ENCODE data around the gene ACTR10. TPM values are rescaled to one million over a fixed set of nuclear protein-coding genes. Genes with fewer than 3 reads are reported as not detected.

The ACTR10 gene
- total RNA-seq (10 to 100 TPM; 71.3 to 80.1 (median 74.3) TPM), polyA plus RNA-seq (130 TPM)
- long read RNA-seq, donor 1, transcript ACTR10-201 (13 exons, 2,419 nt), result major isoform, 175 of 184 reads
- long read RNA-seq, donor 1, partial matches to known transcripts, result 4 of 184 reads
- long read RNA-seq, donor 1, other reads (novel, unspliced or antisense), result 3 of 184 reads
- long read RNA-seq, donor 2, transcript ACTR10-201 (13 exons, 2,419 nt), result major isoform, 88 of 92 reads
- long read RNA-seq, donor 2, partial matches to known transcripts, result 1 of 92 reads
- long read RNA-seq, donor 2, other reads (novel, unspliced or antisense), result 3 of 92 reads
- long read RNA-seq, donor 3, transcript ACTR10-201 (13 exons, 2,419 nt), result major isoform, 507 of 534 reads
- long read RNA-seq, donor 3, partial matches to known transcripts, result 13 of 534 reads
- long read RNA-seq, donor 3, other reads (novel, unspliced or antisense), result 11 of 534 reads
- long read RNA-seq, donor 4, transcript ACTR10-201 (13 exons, 2,419 nt), result major isoform, 90 of 96 reads
- long read RNA-seq, donor 4, partial matches to known transcripts, result 3 of 96 reads
- long read RNA-seq, donor 4, other reads (novel, unspliced or antisense), result 2 of 96 reads

DNA sequence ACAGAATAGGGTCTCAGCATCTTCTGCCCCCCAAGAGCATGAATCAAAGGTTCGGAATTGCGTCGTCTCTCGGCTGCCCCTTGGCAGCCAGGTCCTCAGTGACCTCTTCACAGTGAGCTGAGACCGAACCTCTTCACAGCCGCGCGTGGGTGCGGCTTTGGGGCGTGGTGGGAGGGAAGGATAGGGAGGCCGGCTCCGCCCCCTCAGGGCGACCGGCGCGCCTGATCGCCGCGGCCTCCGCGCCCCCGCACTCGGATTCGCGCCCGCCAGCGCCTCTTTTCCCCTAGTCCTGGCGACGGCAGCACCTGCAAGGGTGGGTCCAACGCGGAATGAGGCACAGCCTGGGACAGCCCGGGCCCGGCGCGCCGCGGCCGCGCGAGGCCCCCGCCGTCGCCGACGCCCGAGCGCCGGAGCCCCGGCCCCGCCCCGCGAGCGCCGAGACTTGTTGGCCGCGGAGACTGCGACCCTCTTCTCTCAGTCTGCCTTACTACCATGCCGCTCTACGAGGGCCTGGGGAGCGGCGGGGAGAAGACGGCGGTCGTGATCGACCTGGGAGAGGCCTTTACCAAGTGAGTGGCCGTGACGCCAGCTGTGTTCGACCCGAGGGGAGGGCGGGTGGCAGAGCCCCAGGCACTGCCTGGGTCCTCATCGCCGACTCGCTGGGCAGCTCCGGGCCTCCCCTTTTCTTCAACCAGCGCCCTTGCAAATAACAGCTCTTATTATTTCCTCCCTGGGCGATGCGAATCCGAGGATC lies at the start of gene ACTR10:
Gene ACTR10, plus strand, starts transcription at position 424 of the 754 bp plus-strand sequence. Its CDS starts 69 bp downstream, at position 493.
- ATAC-seq (peak; percentile 98), DNase-seq (peak; percentile 91 to 96 (median 95))
- Histone ChIP-seq H3K9me3 (ENCODE audit: control insufficient read depth, low read length) (no peaks in the 10 kb centered on the region), H3K4me1 (ENCODE audit: control insufficient read depth, insufficient read depth, low read length) (no peaks in the 10 kb centered on the region), H3K4me3 (ENCODE audit: low read length) (peak within 1 kb of the TSS; percentile 91), H3K27ac (ENCODE audit: low read length) (peak within 1 kb of the TSS; percentile 96), H3K27me3 (ENCODE audit: control insufficient read depth, insufficient read depth) (no peaks in the 10 kb centered on the region)
- under 1% methylated on average over 78 of the region's 78 CpGs for WGBS
- intact Hi-C loops (cut with DNase I), result no loop called here

DNA sequence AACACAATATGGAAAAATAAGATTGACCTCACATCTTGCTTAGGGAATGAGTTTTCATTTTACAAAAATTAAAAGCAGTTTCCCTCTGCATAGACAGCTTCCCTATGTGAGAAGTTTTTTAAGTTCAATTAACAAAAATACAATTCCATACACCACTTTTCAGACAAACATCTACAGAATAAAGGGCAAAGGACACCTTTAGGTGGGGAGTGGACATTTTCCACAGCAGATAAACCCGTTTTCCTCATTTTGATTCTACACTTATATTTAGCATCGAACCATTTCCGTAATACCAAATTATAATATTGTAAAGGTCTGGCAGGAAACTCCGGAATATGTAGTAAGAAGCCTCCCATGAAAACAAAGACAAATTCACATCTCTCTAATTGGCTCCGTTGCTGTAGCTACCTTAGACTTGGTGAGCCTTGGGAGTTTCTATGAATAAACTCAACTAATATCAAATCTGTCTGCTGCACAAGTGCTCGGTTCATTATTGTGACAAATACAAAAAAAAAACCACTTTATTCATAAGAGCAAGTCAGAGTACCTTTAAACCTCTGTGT lies 49.6 kb upstream of the ACTR10 start:
- Histone ChIP-seq H3K4me1 (ENCODE audit: control insufficient read depth, insufficient read depth, low read length) (no peaks in the 10 kb centered on the region), H3K27ac (ENCODE audit: low read length) (no peak overlapping the region), H3K9me3 (ENCODE audit: control insufficient read depth, low read length) (no peaks in the 10 kb centered on the region), H3K27me3 (ENCODE audit: control insufficient read depth, insufficient read depth) (no peaks in the 10 kb centered on the region), H3K4me3 (ENCODE audit: low read length) (peak overlapping the region; percentile 82)
- no peak for DNase-seq
- no peak for ATAC-seq
- intact Hi-C loops (cut with DNase I), result no loop called here
- WGBS, result 67% methylated on average over 6 of the region's 6 CpGs

DNA sequence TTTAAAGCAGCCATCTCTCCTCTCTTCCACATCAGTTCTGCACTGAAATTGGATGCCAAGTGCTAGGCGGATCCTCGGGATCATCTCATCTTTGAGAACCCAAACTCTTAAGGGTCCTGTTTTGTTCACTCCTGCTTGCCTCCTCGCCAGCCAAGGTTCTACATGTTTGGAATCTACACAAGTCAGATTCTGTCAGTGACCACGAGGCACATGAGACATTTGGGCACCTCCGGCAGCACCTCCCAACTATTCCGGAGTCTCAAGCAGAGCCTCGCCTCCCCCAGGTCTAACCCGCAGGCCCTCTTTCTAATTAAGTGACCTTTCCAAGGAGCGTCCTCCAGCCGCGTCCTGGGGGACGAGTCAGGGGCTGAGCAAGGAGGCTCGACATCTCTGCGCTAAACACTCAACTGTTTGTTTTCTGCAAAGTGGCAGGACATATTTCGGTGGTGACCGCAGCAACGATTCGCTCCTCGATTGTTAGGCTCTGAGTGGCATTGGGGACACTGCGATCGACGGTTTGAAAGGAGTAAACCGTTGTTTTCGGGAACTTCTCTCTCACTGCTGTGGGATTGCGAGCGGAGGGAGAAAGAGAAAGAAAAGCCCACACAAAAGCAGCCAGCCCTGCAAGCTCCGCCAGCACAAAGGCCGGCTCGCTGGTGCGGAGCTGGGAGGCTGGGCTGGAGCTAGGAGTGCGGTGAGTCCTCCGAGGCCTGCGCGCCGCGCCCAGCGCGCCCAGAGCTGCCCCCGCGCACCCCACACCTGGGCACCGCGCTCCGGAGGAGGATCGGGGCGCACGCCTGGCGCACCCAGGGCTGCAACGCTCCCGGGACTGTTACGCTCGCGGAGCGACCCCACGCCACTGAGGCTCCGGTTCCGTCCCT lies 48.6 kb upstream of the ACTR10 start:
- Histone ChIP-seq H3K9me3 (ENCODE audit: control insufficient read depth, low read length) (no peaks in the 10 kb centered on the region), H3K4me1 (ENCODE audit: control insufficient read depth, insufficient read depth, low read length) (no peaks in the 10 kb centered on the region), H3K27me3 (ENCODE audit: control insufficient read depth, insufficient read depth) (no peaks in the 10 kb centered on the region), H3K4me3 (ENCODE audit: low read length) (peak overlapping the region; percentile 82), H3K27ac (ENCODE audit: low read length) (peak overlapping the region; percentile 43)
- peak; percentile 65 to 70 for ATAC-seq
- peak in 1 of 3 donors; percentile 17 for DNase-seq
- 1% methylated on average over 56 of the region's 56 CpGs for WGBS
- intact Hi-C loops (cut with DNase I), result no loop called here

DNA sequence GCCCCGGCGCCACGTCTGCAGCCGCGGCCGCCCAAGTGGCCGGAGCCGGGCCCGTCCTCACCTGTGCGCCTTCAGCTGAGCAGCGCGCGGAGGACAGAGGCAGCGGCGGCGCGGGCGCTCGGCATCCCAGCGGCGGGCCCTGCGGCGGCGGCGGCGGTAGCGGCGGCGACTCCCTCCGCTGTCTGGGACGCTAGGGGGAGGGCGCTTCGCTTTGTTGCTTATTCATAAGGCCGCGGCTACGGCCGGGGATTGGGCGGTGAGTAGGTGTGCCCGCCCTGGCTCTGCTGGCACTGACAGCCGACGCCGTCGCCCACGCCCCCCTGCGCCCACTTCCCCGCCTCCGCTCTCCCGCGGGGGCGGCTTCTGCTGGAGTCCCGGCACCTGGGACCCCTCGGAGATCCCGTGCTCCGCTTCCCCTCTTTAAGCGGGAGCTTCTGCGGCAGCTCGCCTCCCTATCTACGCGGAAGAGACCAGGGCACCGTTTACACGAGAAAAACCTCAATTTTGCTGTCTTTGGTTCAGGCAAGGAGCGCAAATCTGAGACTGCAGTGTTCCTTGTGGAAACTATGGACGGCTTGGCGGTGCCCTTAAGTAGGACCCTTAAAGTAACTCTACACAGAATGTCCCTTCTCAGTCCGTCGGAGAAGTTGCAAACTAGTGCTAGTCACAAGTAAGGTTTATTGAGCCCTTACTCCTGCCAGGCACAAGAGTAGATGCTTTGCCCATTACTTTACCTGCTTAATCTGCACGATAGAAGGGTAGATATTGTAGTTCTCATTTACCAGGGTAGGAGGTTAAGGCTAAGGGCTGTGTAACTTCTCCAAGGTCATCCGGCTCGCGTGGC lies 47.7 kb upstream of the ACTR10 start, which contains the start of gene ARMH4:
Gene ARMH4, minus strand, starts transcription at position 200 of the 844 bp plus-strand sequence. CDS start 12,855 bp downstream, outside the sequence.
- under 1% methylated on average over 70 of the region's 70 CpGs for WGBS
- Histone ChIP-seq H3K4me3 (ENCODE audit: low read length) (peak within 1 kb of the TSS; percentile 82), H3K27ac (ENCODE audit: low read length) (peak within 1 kb of the TSS; percentile 43), H3K27me3 (ENCODE audit: control insufficient read depth, insufficient read depth) (no peaks in the 10 kb centered on the region), H3K9me3 (ENCODE audit: control insufficient read depth, low read length) (no peaks in the 10 kb centered on the region), H3K4me1 (ENCODE audit: control insufficient read depth, insufficient read depth, low read length) (no peaks in the 10 kb centered on the region)
- DNase-seq (peak; percentile 89 to 96 (median 94)), ATAC-seq (peak; percentile 99)
- intact Hi-C loops (cut with DNase I), result no loop called here

DNA sequence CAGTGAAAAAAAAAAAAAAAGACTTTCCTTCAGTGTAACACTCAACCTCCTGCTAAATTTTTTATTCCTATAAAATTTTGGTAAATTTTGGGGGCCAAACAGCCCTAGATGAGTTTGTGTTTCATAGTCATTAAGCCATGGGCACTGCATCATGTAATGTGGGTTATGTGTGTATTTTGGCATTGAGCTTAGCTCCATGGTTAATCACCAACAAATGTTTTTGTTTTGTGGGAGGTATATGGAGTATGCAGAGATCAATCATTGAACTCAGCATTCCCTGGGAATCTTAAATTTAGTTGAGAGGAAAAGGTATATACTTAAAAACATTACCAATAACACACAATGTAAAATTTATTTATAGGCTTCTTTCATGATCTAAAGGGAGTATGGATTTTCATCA lies 39.4 kb upstream of the ACTR10 start:
- Histone ChIP-seq H3K27ac (ENCODE audit: low read length) (no peak overlapping the region), H3K9me3 (ENCODE audit: control insufficient read depth, low read length) (no peaks in the 10 kb centered on the region), H3K4me3 (ENCODE audit: low read length) (no peak overlapping the region), H3K27me3 (ENCODE audit: control insufficient read depth, insufficient read depth) (no peaks in the 10 kb centered on the region), H3K4me1 (ENCODE audit: control insufficient read depth, insufficient read depth, low read length) (no peaks in the 10 kb centered on the region)
- intact Hi-C loops (cut with DNase I), result loop anchor here in 1 of 4 donors (10.0 kb wide), 1 partner anchor 46 kb away; no protein-coding TSS in a partner anchor
- ATAC-seq (no peak), DNase-seq (no peak)

DNA sequence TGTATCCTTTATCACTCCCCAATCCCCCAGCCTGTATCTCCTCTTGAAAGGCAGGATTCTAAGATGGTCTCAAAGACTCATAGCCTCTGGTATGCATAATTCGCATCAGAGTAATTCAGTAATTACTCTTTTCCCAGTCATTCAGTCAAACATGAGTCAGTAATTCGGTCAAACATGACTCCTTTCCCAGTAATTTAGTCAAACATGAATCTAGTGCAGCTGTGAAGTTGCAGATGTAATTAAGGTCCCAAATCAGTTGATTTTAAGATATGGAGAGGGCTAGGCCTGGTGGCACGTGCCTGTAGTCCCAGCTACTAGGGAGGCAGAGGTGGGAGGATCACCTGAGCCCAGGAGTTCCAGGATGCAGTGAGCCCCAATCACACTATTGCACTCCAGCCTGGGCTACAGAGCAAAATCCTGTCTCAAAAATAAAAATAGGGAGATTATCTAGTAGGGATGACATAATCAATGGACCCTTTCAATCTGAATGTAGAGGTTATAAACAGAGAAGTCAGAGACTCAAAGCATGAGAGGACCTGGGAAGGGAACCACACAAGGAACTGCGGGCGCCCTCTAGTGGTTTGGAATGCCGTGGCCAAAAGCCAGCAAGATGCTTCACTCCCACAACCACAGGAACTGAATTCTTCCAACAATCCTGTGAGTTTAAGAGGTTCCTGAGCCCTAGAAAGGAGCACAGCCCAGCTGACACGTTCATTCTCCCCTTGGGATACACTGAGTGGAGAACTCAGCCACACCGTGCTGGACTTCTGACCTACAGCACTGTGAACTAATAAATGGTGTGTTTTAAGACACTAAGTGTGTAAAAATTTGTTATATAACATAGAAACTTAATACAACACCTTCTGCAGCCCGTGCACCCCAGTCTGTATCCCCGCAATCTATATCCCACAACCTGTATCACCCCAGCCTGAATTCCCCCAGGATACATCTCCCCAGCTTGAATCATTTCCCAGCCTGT lies 33.7 kb upstream of the ACTR10 start:
- Histone ChIP-seq H3K4me1 (ENCODE audit: control insufficient read depth, insufficient read depth, low read length) (peaks cover 2% of the 10 kb centered on the region), H3K27me3 (ENCODE audit: control insufficient read depth, insufficient read depth) (no peaks in the 10 kb centered on the region), H3K27ac (ENCODE audit: low read length) (no peak overlapping the region), H3K9me3 (ENCODE audit: control insufficient read depth, low read length) (no peaks in the 10 kb centered on the region), H3K4me3 (ENCODE audit: low read length) (no peak overlapping the region)
- ATAC-seq (peak; percentile 78 to 81), DNase-seq (peak; percentile 85 to 94 (median 93))
- intact Hi-C loops (cut with DNase I), result loop anchor here (2.0 to 10.0 kb wide), 3 partner anchors 51 to 59 kb away; no protein-coding TSS in a partner anchor
- WGBS, result 34% methylated on average over 10 of the region's 10 CpGs

DNA sequence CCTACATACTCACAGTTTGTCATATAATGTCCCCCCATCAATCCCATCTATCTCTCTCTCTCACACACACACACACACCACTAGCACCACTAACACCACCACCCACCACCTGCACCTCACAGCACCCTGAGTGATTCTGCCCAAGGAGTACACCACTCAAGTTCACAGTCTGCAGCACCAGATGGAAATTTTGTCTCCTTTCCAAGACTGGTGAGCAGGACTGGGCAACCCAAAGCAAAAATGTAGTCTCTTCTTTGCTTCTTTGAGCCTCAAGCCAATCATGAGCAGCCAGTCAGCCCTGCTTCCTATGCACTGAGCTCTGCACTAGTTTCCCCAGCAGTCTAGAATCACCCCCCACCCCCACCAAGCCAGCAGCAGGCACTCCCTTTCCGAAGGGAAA lies 32.9 kb upstream of the ACTR10 start:
- no peak overlapping the region for H3K27ac ChIP-seq (ENCODE audit: low read length)
- no peak overlapping the region for H3K4me3 ChIP-seq (ENCODE audit: low read length)
- intact Hi-C loops (cut with DNase I), result loop anchor here (2.0 to 10.0 kb wide), 3 partner anchors 52 to 60 kb away; no protein-coding TSS in a partner anchor
- no peak for DNase-seq
- H3K4me1 ChIP-seq (ENCODE audit: control insufficient read depth, insufficient read depth, low read length), result peaks cover 2% of the 10 kb centered on the region
- no peaks in the 10 kb centered on the region for H3K27me3 ChIP-seq (ENCODE audit: control insufficient read depth, insufficient read depth)
- H3K9me3 ChIP-seq (ENCODE audit: control insufficient read depth, low read length), result no peaks in the 10 kb centered on the region
- ATAC-seq, result no peak
- WGBS, result 42% methylated on average over 1 of the region's 1 CpG

DNA sequence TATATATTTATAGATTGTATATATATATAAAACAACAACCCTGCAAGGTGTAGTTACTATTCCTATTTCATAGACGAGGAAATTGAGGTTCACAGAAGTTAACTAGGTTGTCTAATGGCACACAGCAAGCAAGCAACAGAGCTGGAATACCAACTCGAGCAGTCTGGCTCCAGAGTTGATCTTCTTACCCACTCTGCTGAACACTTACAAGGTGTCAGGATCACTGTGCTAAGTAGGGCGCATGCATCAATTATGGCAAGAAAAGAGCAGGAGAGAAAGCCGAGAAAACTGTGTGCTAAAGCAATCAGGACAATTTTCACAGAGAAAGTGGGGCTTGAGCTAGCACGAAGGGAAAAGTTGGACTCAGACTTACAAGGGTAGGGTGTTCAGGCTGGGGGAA lies 32.1 kb upstream of the ACTR10 start:
- 80% methylated on average over 5 of the region's 5 CpGs for WGBS
- Histone ChIP-seq H3K9me3 (ENCODE audit: control insufficient read depth, low read length) (no peaks in the 10 kb centered on the region), H3K4me1 (ENCODE audit: control insufficient read depth, insufficient read depth, low read length) (peaks cover 2% of the 10 kb centered on the region), H3K4me3 (ENCODE audit: low read length) (no peak overlapping the region), H3K27me3 (ENCODE audit: control insufficient read depth, insufficient read depth) (no peaks in the 10 kb centered on the region), H3K27ac (ENCODE audit: low read length) (no peak overlapping the region)
- intact Hi-C loops (cut with DNase I), result loop anchor here (2.0 to 10.0 kb wide), 3 partner anchors 53 to 61 kb away; no protein-coding TSS in a partner anchor
- ATAC-seq (no peak), DNase-seq (no peak)

Data from right cardiac atrium (tissue), 5 donors.